Duodenal mucosa (tissue), 2 donors: ENCODE results near the gene CARS1.

ENCODE experiments used
- H3K27ac ChIP-seq: one replicate; pipeline ENCODE4 v1.7.0; 2013; ENCODE audit warnings: low read depth, low read length
- H3K27me3 ChIP-seq, 2 donors: one replicate each; pipeline ENCODE4 v1.7.0; 2013; ENCODE audit warnings: low read length in 2 of 2, control low read depth in 1 of 2; ENCODE audit not compliant: insufficient read depth in 2 of 2, control insufficient read depth in 1 of 2
- H3K36me3 ChIP-seq, 2 donors: one replicate each; pipeline ENCODE4 v1.7.0; 2013; ENCODE audit warnings: low read length in 2 of 2, control low read depth in 1 of 2; ENCODE audit not compliant: insufficient read depth in 2 of 2, control insufficient read depth in 1 of 2
- H3K4me1 ChIP-seq, 2 donors: one replicate each; pipeline ENCODE4 v1.7.0; 2013; ENCODE audit warnings: low read length in 2 of 2, control low read depth in 1 of 2; ENCODE audit not compliant: insufficient read depth in 2 of 2, control insufficient read depth in 1 of 2
- H3K4me3 ChIP-seq, 2 donors: one replicate each; pipeline ENCODE4 v1.7.0; 2013; ENCODE audit warnings: low read length in 2 of 2, low read depth in 1 of 2
- H3K9ac ChIP-seq, 2 donors: one replicate each; pipeline ENCODE4 v1.7.0; 2013; ENCODE audit warnings: low read length in 2 of 2, low read depth in 1 of 2
- H3K9me3 ChIP-seq, 2 donors: one replicate each; pipeline ENCODE4 v1.7.0; 2013; ENCODE audit warnings: low read length in 2 of 2, control low read depth in 1 of 2; ENCODE audit not compliant: control insufficient read depth in 1 of 2

CARS1 gene

DNA sequence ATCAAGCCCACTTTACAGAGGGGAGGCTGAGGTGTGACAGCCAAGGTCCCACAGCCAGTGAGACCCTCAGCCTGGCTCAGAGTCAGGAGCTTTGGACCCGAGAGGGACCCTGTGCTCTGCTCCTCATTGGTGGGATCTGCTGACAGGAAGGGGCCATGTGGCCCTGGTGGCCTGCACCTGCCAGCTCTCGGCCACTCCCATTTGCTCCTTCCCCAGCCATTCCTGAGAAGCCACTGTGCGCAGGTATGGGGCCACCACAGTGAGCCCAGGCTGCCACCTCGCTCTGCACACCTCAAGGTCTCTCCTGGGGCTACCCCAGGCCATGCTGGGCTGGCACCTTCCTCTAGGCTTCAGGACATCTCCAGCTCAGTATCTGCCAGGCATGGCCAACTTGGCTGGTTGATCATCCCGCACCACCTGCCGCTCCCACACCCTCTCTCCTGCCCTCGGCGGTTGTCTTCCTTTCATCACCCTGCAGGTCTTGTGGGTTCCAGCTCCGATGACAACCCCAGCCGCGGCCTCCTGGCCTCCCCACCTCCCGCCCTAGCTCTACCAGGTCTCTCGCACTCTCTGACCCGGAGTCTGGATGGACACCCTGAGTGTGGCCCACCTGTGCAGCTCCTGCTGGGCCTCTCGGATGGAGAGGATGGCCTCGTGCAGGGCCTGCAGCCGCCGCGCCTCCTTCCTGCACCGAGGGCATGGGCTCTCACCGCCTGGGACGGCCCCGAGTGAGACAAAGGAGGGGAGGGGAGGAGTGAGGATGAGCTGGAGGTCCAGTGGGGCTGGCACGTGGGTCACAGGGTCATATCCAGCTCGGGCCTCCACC is 32.2 kb upstream of the CARS1 start:
- Histone ChIP-seq H3K36me3 (peaks cover 4 to 9% of the 10 kb centered on the region in 2 donors), H3K4me3 (no peak overlapping the region), H3K27ac (no peak overlapping the region), H3K9ac (no peak overlapping the region), H3K27me3 (peaks cover 0 to under 1% of the 10 kb centered on the region in 2 donors), H3K4me1 (peaks cover 0 to 7% of the 10 kb centered on the region in 2 donors), H3K9me3 (no peaks in the 10 kb centered on the region)

DNA sequence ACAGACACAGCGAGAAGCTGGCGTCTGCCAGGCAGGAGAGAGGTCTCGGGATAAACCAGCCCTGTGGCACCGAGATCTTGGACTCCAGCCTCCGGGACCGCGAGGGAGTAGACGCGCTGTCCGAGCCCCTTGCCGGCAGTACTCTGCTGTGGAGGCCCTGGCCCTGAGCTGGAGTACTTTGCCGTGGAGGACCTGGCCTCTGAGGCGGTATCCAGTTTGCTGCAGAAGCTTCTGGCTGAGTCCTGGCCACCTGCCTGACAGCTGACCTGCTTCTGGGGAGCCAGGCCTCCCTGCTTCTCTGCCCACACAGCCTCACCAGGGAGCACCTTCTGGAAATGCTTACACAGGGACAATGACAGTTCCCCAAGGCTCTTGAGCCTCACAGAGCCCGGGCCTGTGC is 31.6 kb upstream of the CARS1 start:
- Histone ChIP-seq H3K27me3 (peaks cover 0 to 3% of the 10 kb centered on the region in 2 donors), H3K27ac (no peak overlapping the region), H3K9me3 (no peaks in the 10 kb centered on the region), H3K4me1 (peaks cover 0 to 7% of the 10 kb centered on the region in 2 donors), H3K36me3 (peaks cover 4% of the 10 kb centered on the region in 2 donors), H3K9ac (no peak overlapping the region), H3K4me3 (no peak overlapping the region)

- Histone ChIP-seq H3K9ac (no peak overlapping the region), H3K4me1 (peaks cover 0 to 7% of the 10 kb centered on the region in 2 donors), H3K4me3 (no peak overlapping the region), H3K27me3 (peaks cover 0 to 3% of the 10 kb centered on the region in 2 donors), H3K36me3 (peaks cover 0 to 4% of the 10 kb centered on the region in 2 donors), H3K27ac (no peak overlapping the region), H3K9me3 (no peaks in the 10 kb centered on the region)
Measured at GRCh38 chr11:3087821-3088800, 30.9 kb upstream of the CARS1 start.

DNA sequence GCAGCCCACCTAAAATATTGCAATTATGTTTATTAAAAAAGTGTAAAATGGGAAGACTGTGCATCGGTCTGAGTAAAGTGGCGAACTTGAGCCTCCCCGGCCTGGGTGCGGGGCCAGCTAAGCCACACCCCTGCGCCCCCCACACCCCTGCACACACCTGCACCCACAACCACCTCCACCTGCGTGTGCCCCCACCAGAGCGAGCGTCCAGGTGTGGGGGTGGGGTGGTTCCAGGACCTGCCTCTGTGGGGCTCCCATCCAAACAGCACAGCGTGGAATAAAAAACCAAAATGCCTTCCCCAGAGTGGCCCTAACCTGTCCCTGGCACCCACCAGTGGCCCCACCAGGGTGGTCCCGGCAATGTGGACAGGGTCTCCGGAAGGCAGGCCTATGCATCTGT is 30.1 kb upstream of the CARS1 start:
- peaks cover 0 to 4% of the 10 kb centered on the region in 2 donors for H3K36me3 ChIP-seq
- no peak overlapping the region for H3K27ac ChIP-seq

DNA sequence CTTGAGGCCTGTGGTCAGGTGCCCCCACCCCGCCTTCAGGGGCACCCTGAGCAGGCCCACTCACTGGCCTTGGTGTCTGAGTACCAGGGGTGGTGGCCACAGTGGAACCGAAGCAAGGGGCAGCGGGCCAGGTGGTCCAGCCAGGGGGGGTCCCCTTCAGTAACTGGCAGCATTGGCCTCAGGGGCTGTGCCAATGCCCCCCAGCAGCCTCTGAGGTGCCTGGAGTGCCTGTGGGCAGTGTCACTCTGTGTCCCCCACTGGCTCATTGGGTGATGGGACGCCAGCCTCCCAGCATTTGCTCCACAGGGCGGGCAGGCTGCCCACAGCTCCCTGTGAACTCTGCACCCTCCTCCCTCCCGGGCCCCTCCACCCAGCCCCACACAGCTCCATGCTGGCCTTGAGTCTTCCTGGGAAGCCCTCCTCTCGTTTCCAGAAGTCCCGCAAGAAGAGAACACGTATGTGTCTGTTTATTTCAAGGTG is 29.5 kb upstream of the CARS1 start:
- Histone ChIP-seq H3K27ac (no peak overlapping the region), H3K9ac (no peak overlapping the region), H3K4me3 (no peak overlapping the region), H3K4me1 (peaks cover 0 to 2% of the 10 kb centered on the region in 2 donors), H3K9me3 (no peaks in the 10 kb centered on the region), H3K36me3 (peaks cover 0 to 4% of the 10 kb centered on the region in 2 donors), H3K27me3 (peaks cover 0 to 3% of the 10 kb centered on the region in 2 donors)

More for the DNA sequence above, 30.1 kb upstream of the CARS1 start:
- Histone ChIP-seq H3K27me3 (peaks cover 0 to 3% of the 10 kb centered on the region in 2 donors), H3K4me3 (no peak overlapping the region), H3K9ac (no peak overlapping the region), H3K4me1 (peaks cover 0 to 7% of the 10 kb centered on the region in 2 donors), H3K9me3 (no peaks in the 10 kb centered on the region)

DNA sequence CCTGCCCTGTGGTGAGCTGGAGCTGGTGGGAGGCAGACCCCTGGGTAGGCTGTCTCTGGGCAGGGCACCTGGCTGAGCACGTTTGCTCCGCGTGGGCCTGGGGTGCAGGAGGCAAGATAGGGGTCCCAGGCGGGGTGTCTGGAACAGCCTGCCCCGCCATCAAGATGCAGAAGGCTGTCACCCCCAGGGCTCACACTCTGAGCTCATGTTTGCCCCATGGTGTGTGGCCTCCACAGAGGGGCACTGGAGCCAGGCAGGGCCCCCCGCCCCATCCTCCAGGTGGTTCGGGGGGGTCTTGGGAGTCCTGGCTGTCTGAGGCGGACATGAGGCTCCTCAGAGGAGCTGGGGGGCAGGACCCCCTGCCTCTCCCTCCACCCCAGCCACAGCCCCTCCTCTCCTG is 28.9 kb upstream of the CARS1 start:
- H3K4me3 ChIP-seq: no peak overlapping the region
- no peaks in the 10 kb centered on the region for H3K9me3 ChIP-seq
- no peak overlapping the region for H3K9ac ChIP-seq
- H3K27me3 ChIP-seq: peaks cover 0 to 3% of the 10 kb centered on the region in 2 donors
- H3K27ac ChIP-seq: no peak overlapping the region
- no peaks in the 10 kb centered on the region for H3K4me1 ChIP-seq
- peaks cover 0 to 4% of the 10 kb centered on the region in 2 donors for H3K36me3 ChIP-seq

GRCh38 chr11:3085052-3085451 is 27.8 kb upstream of the CARS1 start:
- no peak overlapping the region for H3K4me3 ChIP-seq
- peaks cover 0 to 4% of the 10 kb centered on the region in 2 donors for H3K36me3 ChIP-seq
- H3K27ac ChIP-seq: no peak overlapping the region
- no peaks in the 10 kb centered on the region for H3K4me1 ChIP-seq
- peaks cover 0 to 3% of the 10 kb centered on the region in 2 donors for H3K27me3 ChIP-seq
- H3K9me3 ChIP-seq: no peaks in the 10 kb centered on the region
- H3K9ac ChIP-seq: no peak overlapping the region

GRCh38 chr11:3083321-3083720 is 26.1 kb upstream of the CARS1 start:
- Histone ChIP-seq H3K36me3 (no peaks in the 10 kb centered on the region), H3K4me3 (no peak overlapping the region), H3K9me3 (no peaks in the 10 kb centered on the region), H3K9ac (no peak overlapping the region), H3K27me3 (peaks cover 0 to 3% of the 10 kb centered on the region in 2 donors), H3K27ac (no peak overlapping the region), H3K4me1 (no peaks in the 10 kb centered on the region)

DNA sequence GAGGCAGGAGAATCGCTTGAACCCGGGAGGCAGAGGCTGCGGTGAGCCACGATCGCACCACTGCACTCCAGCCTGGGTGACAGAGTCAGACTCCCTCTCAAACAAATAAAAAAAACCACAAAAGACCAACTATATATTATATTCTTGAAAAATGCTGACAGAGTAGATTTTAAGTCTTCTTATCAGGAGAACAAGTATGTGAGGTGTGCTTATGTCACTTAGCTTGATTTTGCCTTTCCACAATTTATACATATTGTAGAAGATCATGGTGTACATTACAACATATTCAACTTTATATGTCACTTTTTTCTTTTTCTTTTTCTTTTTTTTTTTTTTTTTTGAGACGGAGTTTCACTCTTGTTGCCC is 24.1 kb upstream of the CARS1 start:
- Histone ChIP-seq H3K36me3 (no peaks in the 10 kb centered on the region), H3K27me3 (peaks cover 0 to 3% of the 10 kb centered on the region in 2 donors), H3K4me3 (no peak overlapping the region), H3K4me1 (no peaks in the 10 kb centered on the region), H3K9me3 (no peaks in the 10 kb centered on the region), H3K9ac (no peak overlapping the region), H3K27ac (no peak overlapping the region)
